HG02642 (cell line): ENCODE results near the gene SLC9A7.
A peak's percentile ranks its signal among the peaks of the same experiment; 100 is the strongest.
"Not testable (repeated sequence)": the region's sequence is repeated elsewhere in the genome, so short reads cannot be mapped to it uniquely, and the experiment has no call there.

ENCODE experiments used
- ATAC-seq: cut with Tn5 transposase; IDR thresholded peaks from one replicate; pipeline ENCODE4 v1.9.1; 2021; ENCODE audit warnings: mild to moderate bottlenecking; ENCODE audit not compliant: unreplicated experiment, poor library complexity

Gene SLC9A7

GRCh38 chrX:46755671-46756070 lies 3.2 kb downstream of the SLC9A7 start:
- ATAC-seq, result no peak

- ATAC-seq, result no peak
Observed at GRCh38 chrX:46754586-46755061, 4.3 kb downstream of the SLC9A7 start.

GRCh38 chrX:46754036-46754435 lies 4.9 kb downstream of the SLC9A7 start:
- no peak for ATAC-seq

- ATAC-seq, result no peak
Observed at GRCh38 chrX:46750889-46751288, 8.0 kb downstream of the SLC9A7 start.

GRCh38 chrX:46744009-46744408 lies 14.9 kb downstream of the SLC9A7 start:
- ATAC-seq, result no peak

- no peak for ATAC-seq
Observed at GRCh38 chrX:46743046-46743445, 15.9 kb downstream of the SLC9A7 start.

- no peak for ATAC-seq
Observed at GRCh38 chrX:46739736-46740135, 19.2 kb downstream of the SLC9A7 start.

GRCh38 chrX:46737462-46737861 lies 21.5 kb downstream of the SLC9A7 start:
- no peak for ATAC-seq

- no peak for ATAC-seq
Observed at GRCh38 chrX:46737041-46737440, 21.9 kb downstream of the SLC9A7 start.

GRCh38 chrX:46735622-46736021 lies 23.3 kb downstream of the SLC9A7 start:
- no peak for ATAC-seq

GRCh38 chrX:46733226-46733625 lies 25.7 kb downstream of the SLC9A7 start:
- ATAC-seq, result no peak

GRCh38 chrX:46730765-46731164 lies 28.2 kb downstream of the SLC9A7 start:
- no peak for ATAC-seq

- no peak for ATAC-seq
Observed at GRCh38 chrX:46727441-46727840, 31.5 kb downstream of the SLC9A7 start.

- not testable (repeated sequence) for ATAC-seq
Observed at GRCh38 chrX:46723569-46723927, 35.4 kb downstream of the SLC9A7 start.

- ATAC-seq, result no peak
Observed at GRCh38 chrX:46722742-46723568, 36.0 kb downstream of the SLC9A7 start.

- ATAC-seq, result no peak
Observed at GRCh38 chrX:46716796-46717195, 42.1 kb downstream of the SLC9A7 start.

GRCh38 chrX:46715997-46716396 lies 42.9 kb downstream of the SLC9A7 start:
- ATAC-seq, result no peak

- ATAC-seq, result no peak
Observed at GRCh38 chrX:46715530-46715929, 43.4 kb downstream of the SLC9A7 start.

GRCh38 chrX:46713672-46714490 lies 45.0 kb downstream of the SLC9A7 start:
- ATAC-seq, result peak; percentile 59

- no peak for ATAC-seq
Observed at GRCh38 chrX:46712764-46713163, 46.2 kb downstream of the SLC9A7 start.

- peak; percentile 40 for ATAC-seq
Observed at GRCh38 chrX:46710927-46711623, 47.8 kb downstream of the SLC9A7 start.
